Adrenal gland (tissue), 5 donors: ENCODE data around the gene KCNK3.

Source experiments
- CTCF ChIP-seq, 6 experiments: fragments of 450-650 bp in 4 of 6; fragments of 200-600 bp in 2 of 6; sonication (generic) in 1 of 6; IDR thresholded peaks; 1 replicate in 5 of 6; 2 replicates in 1 of 6; pipeline versions ENCODE4 v1.5.1 to v1.8.0; 2016 to 2021; ENCODE audit warnings: antibody characterized with exemption in 6 of 6, mild to moderate bottlenecking in 2 of 6, moderate library complexity in 1 of 6
- POLR2A ChIP-seq, 2 donors: fragments of 450-650 bp; IDR thresholded peaks; one replicate each; pipeline ENCODE4 v1.6.1; 2017; ENCODE audit warnings: antibody characterized with exemption in 2 of 2, mild to moderate bottlenecking in 2 of 2, moderate library complexity in 1 of 2
- donor health status: DM: no; HTN: no; CAD: no.

GRCh38 chr2:26715528-26716270 lies 23.2 kb downstream of the KCNK3 start:
- TF ChIP-seq CTCF (IDR thresholded peaks at IDR 0.05) (no peak), POLR2A (IDR thresholded peaks at IDR 0.05) (peak in 1 of 2 donors; percentile 24)
